GM12892 (cell line): ENCODE results near the gene DDOST.

Source experiments
- POLR2A ChIP-seq: IDR thresholded peaks from 2 replicates; pipeline ENCODE4 v1.6.1; 2011; ENCODE audit warnings: low read depth, low read length, control low read depth
- POLR2AphosphoS5 ChIP-seq: IDR thresholded peaks from 2 replicates; pipeline ENCODE4 v1.6.1; 2011; ENCODE audit warnings: low read depth, low read length, control low read depth
- TAF1 ChIP-seq: IDR thresholded peaks from 2 replicates; pipeline ENCODE4 v1.6.1; 2011; ENCODE audit warnings: low read depth, mild to moderate bottlenecking, control low read depth, low read length, borderline replicate concordance

GRCh38 chr1:20616847-20617487 is 44.2 kb downstream of the DDOST start:
- TF ChIP-seq POLR2A, result no peak
- TF ChIP-seq POLR2AphosphoS5, result no peak
- TF ChIP-seq TAF1, result no peak
